DND-41 (cell line): Measurements from ENCODE around the gene MSI2.

ENCODE experiments used
- CTCF ChIP-seq: IDR thresholded peaks from 2 replicates; pipeline ENCODE4 v1.5.1; 2012; ENCODE audit warnings: borderline replicate concordance, low read length, moderate library complexity, mild to moderate bottlenecking; ENCODE audit not compliant: poor library complexity, severe bottlenecking; ENCODE audit errors: extremely low read depth
- EZH2 ChIP-seq: IDR thresholded peaks from 3 replicates; pipeline ENCODE4 v1.6.1; 2012; ENCODE audit warnings: borderline replicate concordance, low read depth, mild to moderate bottlenecking, moderate library complexity, low read length, inconsistent platforms; ENCODE audit not compliant: severe bottlenecking

GRCh38 chr17:57530026-57530425 lies 273.7 kb downstream of the MSI2 start:
- TF ChIP-seq CTCF: no peak
- no peak for TF ChIP-seq EZH2
